SJSA1 (cell line): Measurements from ENCODE around the gene ALPK3. TPM values are rescaled to one million over a fixed set of nuclear protein-coding genes. Genes with fewer than 3 reads are reported as not detected.

ENCODE experiments used
- DNase-seq, 2 experiments: peaks; one replicate each; pipeline ENCODE4 v3.0.0-alpha.2; 2015 to 2020; ENCODE audit warnings: low spot score in 2 of 2, low read depth in 1 of 2
- H3K27ac ChIP-seq: fragments of 250-450 bp; sonication (Bioruptor Pico); 2 replicates; pipeline ENCODE4 v1.5.1; 2020; ENCODE audit warnings: mild to moderate bottlenecking, moderate library complexity
- H3K27me3 ChIP-seq: fragments of 250-450 bp; sonication (Bioruptor Pico); replicated peaks from 2 replicates; pipeline ENCODE4 v1.5.1; 2020; ENCODE audit warnings: mild to moderate bottlenecking, moderate library complexity
- H3K36me3 ChIP-seq: fragments of 250-450 bp; sonication (Bioruptor Pico); 2 replicates; pipeline ENCODE4 v1.5.1; 2020; ENCODE audit warnings: mild to moderate bottlenecking
- H3K4me1 ChIP-seq: fragments of 250-450 bp; sonication (Bioruptor Pico); replicated peaks from 2 replicates; pipeline ENCODE4 v1.6.1; 2021; ENCODE audit warnings: mild to moderate bottlenecking
- H3K4me3 ChIP-seq: fragments of 250-450 bp; sonication (Bioruptor Pico); 2 replicates; pipeline ENCODE4 v1.5.1; 2020; ENCODE audit warnings: mild to moderate bottlenecking
- H3K9me3 ChIP-seq: fragments of 250-450 bp; sonication (Bioruptor Pico); replicated peaks from 2 replicates; pipeline ENCODE4 v1.5.1; 2020; ENCODE audit warnings: mild to moderate bottlenecking
- total RNA-seq: library from RNA; depleted of rRNA; stranded (reverse); fragments of >200 nt; shearing (Covaris generic); gene quantifications from 2 replicates; pipeline ENCODE4 v1.2.3, GENCODE V29; 2014

Gene ALPK3
- total RNA-seq, 1 experiment from 2014 or later = 0.03 TPM

- H3K4me3 ChIP-seq = no peak overlapping the region
- DNase-seq = no peak
- no peaks in the 10 kb centered on the region for H3K9me3 ChIP-seq
- no peak overlapping the region for H3K27ac ChIP-seq
- no peaks in the 10 kb centered on the region for H3K36me3 ChIP-seq
- peaks cover 5% of the 10 kb centered on the region for H3K4me1 ChIP-seq
- no peaks in the 10 kb centered on the region for H3K27me3 ChIP-seq
Observed at GRCh38 chr15:84823282-84823878, 6.2 kb downstream of the ALPK3 start.

GRCh38 chr15:84824260-84825007, 7.3 kb downstream of the ALPK3 start:
- no peaks in the 10 kb centered on the region for H3K9me3 ChIP-seq
- no peaks in the 10 kb centered on the region for H3K36me3 ChIP-seq
- no peaks in the 10 kb centered on the region for H3K27me3 ChIP-seq
- no peak overlapping the region for H3K4me3 ChIP-seq
- DNase-seq = no peak
- H3K27ac ChIP-seq = no peak overlapping the region
- H3K4me1 ChIP-seq = no peaks in the 10 kb centered on the region

- H3K27me3 ChIP-seq = no peaks in the 10 kb centered on the region
- no peaks in the 10 kb centered on the region for H3K4me1 ChIP-seq
- H3K4me3 ChIP-seq = no peak overlapping the region
- DNase-seq = no peak
- H3K36me3 ChIP-seq = no peaks in the 10 kb centered on the region
- H3K27ac ChIP-seq = no peak overlapping the region
- H3K9me3 ChIP-seq = no peaks in the 10 kb centered on the region
Observed at GRCh38 chr15:84826369-84826823, 9.2 kb downstream of the ALPK3 start.

GRCh38 chr15:84827246-84827645, 10.1 kb downstream of the ALPK3 start:
- Histone ChIP-seq H3K27me3 (no peaks in the 10 kb centered on the region), H3K4me3 (no peak overlapping the region), H3K27ac (no peak overlapping the region), H3K36me3 (no peaks in the 10 kb centered on the region), H3K4me1 (no peaks in the 10 kb centered on the region), H3K9me3 (no peaks in the 10 kb centered on the region)
- no peak for DNase-seq

GRCh38 chr15:84828086-84828908, 11.1 kb downstream of the ALPK3 start:
- no peak for DNase-seq
- Histone ChIP-seq H3K4me3 (no peak overlapping the region), H3K36me3 (no peaks in the 10 kb centered on the region), H3K4me1 (no peaks in the 10 kb centered on the region), H3K27me3 (no peaks in the 10 kb centered on the region), H3K9me3 (no peaks in the 10 kb centered on the region), H3K27ac (no peak overlapping the region)

GRCh38 chr15:84829428-84829827, 12.3 kb downstream of the ALPK3 start:
- Histone ChIP-seq H3K27me3 (no peaks in the 10 kb centered on the region), H3K9me3 (no peaks in the 10 kb centered on the region), H3K36me3 (no peaks in the 10 kb centered on the region), H3K4me1 (no peaks in the 10 kb centered on the region), H3K4me3 (no peak overlapping the region), H3K27ac (no peak overlapping the region)
- DNase-seq = no peak

GRCh38 chr15:84830036-84830435, 12.9 kb downstream of the ALPK3 start:
- Histone ChIP-seq H3K9me3 (no peaks in the 10 kb centered on the region), H3K27ac (no peak overlapping the region), H3K4me1 (no peaks in the 10 kb centered on the region), H3K27me3 (no peaks in the 10 kb centered on the region), H3K36me3 (no peaks in the 10 kb centered on the region), H3K4me3 (no peak overlapping the region)
- no peak for DNase-seq

GRCh38 chr15:84831028-84831427, 13.9 kb downstream of the ALPK3 start:
- no peak overlapping the region for H3K4me3 ChIP-seq
- no peaks in the 10 kb centered on the region for H3K36me3 ChIP-seq
- no peaks in the 10 kb centered on the region for H3K9me3 ChIP-seq
- DNase-seq = no peak
- H3K27ac ChIP-seq = no peak overlapping the region
- H3K27me3 ChIP-seq = no peaks in the 10 kb centered on the region
- H3K4me1 ChIP-seq = no peaks in the 10 kb centered on the region

GRCh38 chr15:84831613-84832012, 14.5 kb downstream of the ALPK3 start:
- Histone ChIP-seq H3K27ac (no peak overlapping the region), H3K4me3 (no peak overlapping the region), H3K4me1 (no peaks in the 10 kb centered on the region), H3K27me3 (no peaks in the 10 kb centered on the region), H3K9me3 (no peaks in the 10 kb centered on the region), H3K36me3 (no peaks in the 10 kb centered on the region)
- no peak for DNase-seq

GRCh38 chr15:84832448-84833040, 15.4 kb downstream of the ALPK3 start:
- Histone ChIP-seq H3K36me3 (no peaks in the 10 kb centered on the region), H3K27me3 (no peaks in the 10 kb centered on the region), H3K4me1 (no peaks in the 10 kb centered on the region), H3K4me3 (no peak overlapping the region), H3K27ac (no peak overlapping the region), H3K9me3 (no peaks in the 10 kb centered on the region)
- no peak for DNase-seq

GRCh38 chr15:84833447-84834228, 16.5 kb downstream of the ALPK3 start:
- H3K27me3 ChIP-seq = no peaks in the 10 kb centered on the region
- no peaks in the 10 kb centered on the region for H3K4me1 ChIP-seq
- H3K36me3 ChIP-seq = no peaks in the 10 kb centered on the region
- no peak for DNase-seq
- H3K9me3 ChIP-seq = no peaks in the 10 kb centered on the region
- H3K27ac ChIP-seq = no peak overlapping the region
- no peak overlapping the region for H3K4me3 ChIP-seq

- Histone ChIP-seq H3K27ac (no peak overlapping the region), H3K27me3 (no peaks in the 10 kb centered on the region), H3K9me3 (no peaks in the 10 kb centered on the region), H3K4me1 (no peaks in the 10 kb centered on the region), H3K36me3 (no peaks in the 10 kb centered on the region), H3K4me3 (no peak overlapping the region)
- DNase-seq = no peak
Observed at GRCh38 chr15:84834229-84834955, 17.2 kb downstream of the ALPK3 start.

- no peak overlapping the region for H3K27ac ChIP-seq
- no peaks in the 10 kb centered on the region for H3K4me1 ChIP-seq
- H3K27me3 ChIP-seq = no peaks in the 10 kb centered on the region
- H3K36me3 ChIP-seq = no peaks in the 10 kb centered on the region
- DNase-seq = no peak
- H3K4me3 ChIP-seq = no peak overlapping the region
- no peaks in the 10 kb centered on the region for H3K9me3 ChIP-seq
Observed at GRCh38 chr15:84834969-84835368, 17.8 kb downstream of the ALPK3 start.
